ENCODE measurements around the gene PSMC4.

The PSMC4 gene

DNA sequence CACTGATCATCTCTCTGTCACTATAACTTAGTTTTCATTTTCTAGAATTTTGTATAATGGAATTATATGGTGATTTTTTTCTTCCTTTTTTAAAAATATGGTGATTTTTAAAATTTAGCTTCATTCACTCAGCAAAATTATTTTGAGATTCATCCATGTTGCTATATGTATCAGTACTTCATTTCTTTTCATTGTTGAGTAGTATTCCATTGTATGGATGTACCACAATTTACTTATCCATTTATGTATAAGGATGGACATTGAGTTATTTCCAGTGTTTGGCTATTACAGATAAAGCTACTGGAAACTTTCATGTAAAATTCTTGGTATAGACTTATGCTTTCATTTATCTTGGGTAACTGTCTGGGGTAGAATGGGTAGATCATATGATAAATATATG, 38.7 kb downstream of the PSMC4 start:
- H3K4me3 ChIP-seq (ENCODE audit: low read depth, low read length), result no peak overlapping the region
- TF ChIP-seq, protein P1, sequence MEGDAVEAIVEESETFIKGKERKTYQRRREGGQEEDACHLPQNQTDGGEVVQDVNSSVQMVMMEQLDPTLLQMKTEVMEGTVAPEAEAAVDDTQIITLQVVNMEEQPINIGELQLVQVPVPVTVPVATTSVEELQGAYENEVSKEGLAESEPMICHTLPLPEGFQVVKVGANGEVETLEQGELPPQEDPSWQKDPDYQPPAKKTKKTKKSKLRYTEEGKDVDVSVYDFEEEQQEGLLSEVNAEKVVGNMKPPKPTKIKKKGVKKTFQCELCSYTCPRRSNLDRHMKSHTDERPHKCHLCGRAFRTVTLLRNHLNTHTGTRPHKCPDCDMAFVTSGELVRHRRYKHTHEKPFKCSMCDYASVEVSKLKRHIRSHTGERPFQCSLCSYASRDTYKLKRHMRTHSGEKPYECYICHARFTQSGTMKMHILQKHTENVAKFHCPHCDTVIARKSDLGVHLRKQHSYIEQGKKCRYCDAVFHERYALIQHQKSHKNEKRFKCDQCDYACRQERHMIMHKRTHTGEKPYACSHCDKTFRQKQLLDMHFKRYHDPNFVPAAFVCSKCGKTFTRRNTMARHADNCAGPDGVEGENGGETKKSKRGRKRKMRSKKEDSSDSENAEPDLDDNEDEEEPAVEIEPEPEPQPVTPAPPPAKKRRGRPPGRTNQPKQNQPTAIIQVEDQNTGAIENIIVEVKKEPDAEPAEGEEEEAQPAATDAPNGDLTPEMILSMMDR (IDR thresholded peaks at IDR 0.05; ENCODE audit: low read depth, low read length, missing control alignments), result no peak
- no peak for DNase-seq (ENCODE audit: low read depth)

DNA sequence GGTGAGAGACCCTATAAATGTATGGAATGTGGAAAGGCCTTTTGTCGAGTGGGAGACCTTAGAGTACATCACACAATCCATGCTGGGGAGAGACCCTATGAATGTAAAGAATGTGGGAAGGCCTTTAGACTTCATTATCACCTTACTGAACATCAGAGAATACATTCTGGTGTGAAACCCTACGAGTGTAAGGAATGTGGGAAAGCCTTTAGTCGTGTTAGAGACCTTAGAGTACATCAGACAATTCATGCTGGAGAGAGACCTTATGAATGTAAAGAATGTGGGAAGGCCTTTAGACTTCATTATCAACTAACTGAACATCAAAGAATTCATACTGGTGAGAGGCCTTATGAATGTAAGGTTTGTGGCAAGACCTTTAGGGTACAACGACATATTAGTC, 43.0 kb downstream of the PSMC4 start:
- DNase-seq (ENCODE audit: low read depth), result no peak
- TF ChIP-seq, protein P1 (IDR thresholded peaks at IDR 0.05; ENCODE audit: low read depth, low read length, missing control alignments), result no peak
- no peak overlapping the region for H3K4me3 ChIP-seq (ENCODE audit: low read depth, low read length)

DNA sequence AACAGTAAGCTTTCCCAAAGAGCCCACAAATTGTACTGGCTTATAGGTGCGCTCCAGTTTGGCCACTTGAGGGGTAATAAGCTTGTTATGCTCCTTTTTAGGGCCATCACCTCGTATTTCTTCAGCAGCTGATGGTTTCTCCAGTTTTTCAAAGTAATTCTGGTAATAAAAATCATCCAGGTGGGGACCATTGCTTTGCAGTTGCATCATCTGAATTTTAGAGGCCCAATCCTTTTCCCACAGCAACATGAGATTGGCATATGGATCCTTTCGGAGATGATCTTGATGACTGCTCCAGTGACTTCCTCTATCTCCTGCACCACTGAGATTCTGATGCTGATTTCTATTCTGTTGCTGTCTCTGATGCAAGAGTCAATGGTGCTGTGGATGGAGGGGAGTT, 53.0 kb downstream of the PSMC4 start:
- TF ChIP-seq, protein P1 (IDR thresholded peaks at IDR 0.05; ENCODE audit: low read depth, low read length, missing control alignments), result no peak
- DNase-seq (ENCODE audit: low read depth), result no peak

DNA sequence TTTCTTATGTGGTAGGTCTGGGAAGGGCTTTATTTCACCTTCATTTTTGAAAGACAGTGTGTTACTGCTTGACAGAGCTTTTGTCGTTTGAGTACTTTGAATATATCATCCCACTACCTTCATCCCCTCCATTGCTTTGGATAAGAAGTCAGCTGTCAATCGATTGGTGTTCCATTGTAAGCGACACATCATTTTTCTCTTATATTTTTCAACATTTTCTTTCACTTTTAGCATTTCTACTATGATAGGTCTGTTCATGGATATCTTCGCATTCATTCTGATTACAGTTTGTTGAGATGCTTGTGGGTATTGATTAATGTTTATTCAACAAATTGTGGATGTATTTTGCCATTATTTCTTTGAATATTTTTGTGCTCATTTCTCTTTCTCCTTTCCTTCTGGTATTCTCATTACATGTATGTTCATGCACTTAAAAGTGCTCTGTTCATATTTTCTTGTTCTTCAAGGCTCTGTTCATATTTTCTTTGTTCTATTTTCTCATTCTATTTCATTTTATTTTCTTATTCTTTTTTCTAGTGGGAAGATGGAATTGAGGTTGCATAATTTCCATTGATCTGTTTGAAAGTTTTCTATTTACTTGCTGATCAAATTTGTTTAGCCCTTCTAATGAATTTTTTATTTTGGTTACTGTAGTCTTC, 55.1 kb downstream of the PSMC4 start:
- no peak for DNase-seq (ENCODE audit: low read depth)
- TF ChIP-seq, protein P1 (IDR thresholded peaks at IDR 0.05; ENCODE audit: low read depth, low read length, missing control alignments), result no peak

More for the DNA sequence above, 53.0 kb downstream of the PSMC4 start:
- H3K4me3 ChIP-seq (ENCODE audit: low read depth, low read length), result no peak overlapping the region

DNA sequence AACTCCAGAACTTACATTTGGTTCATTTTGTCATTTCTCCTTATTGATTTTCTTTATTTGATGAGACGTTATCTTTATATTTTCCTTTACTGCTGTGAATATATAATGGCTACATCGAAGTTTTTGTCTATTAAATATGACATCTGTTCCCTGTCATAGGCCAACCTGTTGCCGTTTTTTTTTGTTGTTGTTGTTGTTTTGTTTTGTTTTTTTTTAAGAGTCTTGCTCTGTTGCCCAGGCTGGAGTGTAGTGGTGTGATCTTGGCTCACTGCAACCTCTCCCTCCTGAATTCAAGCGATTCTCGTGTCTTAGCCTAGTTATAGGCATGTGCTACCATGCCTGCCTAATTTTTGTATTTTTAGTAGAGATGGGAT, 55.6 kb downstream of the PSMC4 start:
- no peak overlapping the region for H3K4me3 ChIP-seq (ENCODE audit: low read depth, low read length)
- TF ChIP-seq, protein P1 (IDR thresholded peaks at IDR 0.05; ENCODE audit: low read depth, low read length, missing control alignments), result no peak
- no peak for DNase-seq (ENCODE audit: low read depth)

More for the DNA sequence above, 55.1 kb downstream of the PSMC4 start:
- H3K4me3 ChIP-seq (ENCODE audit: low read depth, low read length), result no peak overlapping the region

Data from GM12864 (cell line).